HepG2 (cell line): ENCODE measurements around the gene ABCB9.

Experiments
- EZH2 ChIP-seq: conservative IDR thresholded peaks from 2 replicates; pipeline ENCODE4 v1.6.1; 2012; ENCODE audit warnings: mild to moderate bottlenecking, low read depth, low read length, moderate library complexity
- HMGXB3 ChIP-seq: sonication (generic); formaldehyde crosslinking; IDR thresholded peaks from 2 replicates; pipeline ENCODE4 v1.4.0; 2020; ENCODE audit warnings: missing genetic modification reagents, borderline replicate concordance
- KAT2B ChIP-seq: fragments of 150-350 bp; IDR thresholded peaks from 2 replicates; pipeline ENCODE4 v1.6.1; 2014; ENCODE audit warnings: low read depth, low read length, borderline replicate concordance
- PAX8 ChIP-seq: sonication (generic); formaldehyde crosslinking; IDR thresholded peaks from 2 replicates; pipeline ENCODE4 v1.8.0; 2022; ENCODE audit warnings: mild to moderate bottlenecking, missing genetic modification reagents, borderline replicate concordance
- RAD51 ChIP-seq: fragments of 450-650 bp; IDR thresholded peaks from 2 replicates; pipeline ENCODE4 v1.6.1; 2016; ENCODE audit warnings: borderline replicate concordance
- SRF ChIP-seq: IDR thresholded peaks from 2 replicates; pipeline ENCODE4 v1.6.1; 2011; ENCODE audit warnings: mild to moderate bottlenecking, low read depth, low read length, moderate library complexity
- TERF1 ChIP-seq: sonication (generic); formaldehyde crosslinking; IDR thresholded peaks from 2 replicates; pipeline ENCODE4 v1.8.0; 2022; ENCODE audit warnings: mild to moderate bottlenecking, missing genetic modification reagents, moderate library complexity

GRCh38 chr12:123004287-123004686 lies 38.0 kb upstream of the ABCB9 start:
- TF ChIP-seq TERF1 (CRISPR knock-in tag) (no peak), PAX8 (CRISPR knock-in tag) (no peak), SRF (no peak), HMGXB3 (CRISPR knock-in tag) (no peak), KAT2B (no peak), RAD51 (no peak), EZH2 (no peak)
